Activated T-helper 1 cell treated with anti-CD3 and anti-CD28 coated beads, Interleukin-12 subunit alpha, Interleukin-12 subunit beta, Interleukin-2, Interleukin-4 antibody, amounts not matched to agents 30 ng/mL and 10 ng/mL and 1 ng/mL, durations not matched to agents 14 hours and 24 hours and 36 hours (primary cell): ENCODE measurements around the gene ADAMTS6. TPM values are rescaled to one million over a fixed set of nuclear protein-coding genes. Genes with fewer than 3 reads are reported as not detected.

Experiments used
- DNase-seq: peaks from one replicate; pipeline ENCODE4 v3.0.0; 2021; ENCODE audit warnings: low spot score
- H3K27ac Mint-ChIP-seq: one replicate; pipeline ENCODE4 v1.8.0; 2021; ENCODE audit warnings: mild to moderate bottlenecking, mixed read lengths
- H3K27me3 Mint-ChIP-seq: one replicate; pipeline ENCODE4 v1.8.0; 2022; ENCODE audit warnings: mild to moderate bottlenecking, moderate library complexity, mixed read lengths; ENCODE audit not compliant: insufficient read depth
- H3K36me3 Mint-ChIP-seq: one replicate; pipeline ENCODE4 v1.8.0; 2021; ENCODE audit warnings: low read depth, mixed read lengths
- H3K4me1 Mint-ChIP-seq: one replicate; pipeline ENCODE4 v1.8.0; 2021; ENCODE audit warnings: low read depth, mixed read lengths
- H3K4me3 Mint-ChIP-seq: one replicate; pipeline ENCODE4 v1.8.0; 2021; ENCODE audit warnings: mild to moderate bottlenecking, moderate library complexity, mixed read lengths
- H3K9me3 Mint-ChIP-seq: one replicate; pipeline ENCODE4 v1.8.0; 2021; ENCODE audit warnings: mixed read lengths
- intact Hi-C: fragments of 100-400 bp; cut with micrococcal nuclease; formaldehyde crosslinking; loops from one replicate; pipeline ENCODE4 v1.15.1; 2024
- total RNA-seq: library from RNA; stranded (reverse); gene quantifications from 2 replicates; pipeline ENCODE4 v1.2.3, GENCODE V29; 2022

Gene ADAMTS6
- total RNA-seq, 1 donor from 2014 or later, result 0.86 TPM

GRCh38 chr5:65451436-65451835 is 30.3 kb downstream of the ADAMTS6 start:
- Mint-ChIP-seq H3K27ac (no peak overlapping the region), H3K9me3 (no peaks in the 10 kb centered on the region), H3K4me3 (no peak overlapping the region), H3K27me3 (peaks cover 2% of the 10 kb centered on the region), H3K36me3 (no peaks in the 10 kb centered on the region), H3K4me1 (no peaks in the 10 kb centered on the region)
- no peak for DNase-seq
- intact Hi-C loops, result no loop called here

- Mint-ChIP-seq H3K36me3 (no peaks in the 10 kb centered on the region), H3K4me1 (no peaks in the 10 kb centered on the region), H3K4me3 (no peak overlapping the region), H3K9me3 (no peaks in the 10 kb centered on the region), H3K27ac (no peak overlapping the region), H3K27me3 (no peaks in the 10 kb centered on the region)
- intact Hi-C loops, result no loop called here
- no peak for DNase-seq
Measured at GRCh38 chr5:65446682-65447081, 35.0 kb downstream of the ADAMTS6 start.

GRCh38 chr5:65441800-65442199 is 39.9 kb downstream of the ADAMTS6 start:
- Mint-ChIP-seq H3K36me3 (no peaks in the 10 kb centered on the region), H3K27me3 (peaks cover 3% of the 10 kb centered on the region), H3K27ac (no peak overlapping the region), H3K4me3 (no peak overlapping the region), H3K9me3 (no peaks in the 10 kb centered on the region), H3K4me1 (no peaks in the 10 kb centered on the region)
- DNase-seq, result no peak
- intact Hi-C loops, result no loop called here

- Mint-ChIP-seq H3K9me3 (no peaks in the 10 kb centered on the region), H3K27ac (no peak overlapping the region), H3K36me3 (no peaks in the 10 kb centered on the region), H3K4me3 (no peak overlapping the region), H3K27me3 (peaks cover 3% of the 10 kb centered on the region), H3K4me1 (no peaks in the 10 kb centered on the region)
- intact Hi-C loops, result no loop called here
- no peak for DNase-seq
Measured at GRCh38 chr5:65440456-65440855, 41.3 kb downstream of the ADAMTS6 start.

- Mint-ChIP-seq H3K27ac (no peak overlapping the region), H3K9me3 (no peaks in the 10 kb centered on the region), H3K4me3 (no peak overlapping the region), H3K36me3 (no peaks in the 10 kb centered on the region), H3K4me1 (no peaks in the 10 kb centered on the region), H3K27me3 (no peaks in the 10 kb centered on the region)
- DNase-seq, result no peak
- intact Hi-C loops, result no loop called here
Measured at GRCh38 chr5:65434122-65434521, 47.6 kb downstream of the ADAMTS6 start.

- H3K36me3 Mint-ChIP-seq, result no peaks in the 10 kb centered on the region
- H3K4me1 Mint-ChIP-seq, result no peaks in the 10 kb centered on the region
- no peaks in the 10 kb centered on the region for H3K9me3 Mint-ChIP-seq
- DNase-seq, result no peak
- no peaks in the 10 kb centered on the region for H3K27me3 Mint-ChIP-seq
- no peak overlapping the region for H3K27ac Mint-ChIP-seq
- intact Hi-C loops, result no loop called here
- no peak overlapping the region for H3K4me3 Mint-ChIP-seq
Measured at GRCh38 chr5:65426656-65427055, 55.1 kb downstream of the ADAMTS6 start.

GRCh38 chr5:65423623-65424022 is 58.1 kb downstream of the ADAMTS6 start:
- Mint-ChIP-seq H3K4me1 (no peaks in the 10 kb centered on the region), H3K27me3 (no peaks in the 10 kb centered on the region), H3K36me3 (no peaks in the 10 kb centered on the region), H3K27ac (no peak overlapping the region), H3K9me3 (peaks cover 6% of the 10 kb centered on the region), H3K4me3 (no peak overlapping the region)
- intact Hi-C loops, result no loop called here
- no peak for DNase-seq

- H3K27ac Mint-ChIP-seq, result no peak overlapping the region
- no peak overlapping the region for H3K4me3 Mint-ChIP-seq
- no peaks in the 10 kb centered on the region for H3K4me1 Mint-ChIP-seq
- H3K36me3 Mint-ChIP-seq, result no peaks in the 10 kb centered on the region
- H3K9me3 Mint-ChIP-seq, result peaks cover 16% of the 10 kb centered on the region
- intact Hi-C loops, result no loop called here
- no peaks in the 10 kb centered on the region for H3K27me3 Mint-ChIP-seq
- DNase-seq, result no peak
Measured at GRCh38 chr5:65418661-65419060, 63.1 kb downstream of the ADAMTS6 start.

GRCh38 chr5:65413822-65414221 is 67.9 kb downstream of the ADAMTS6 start:
- H3K4me1 Mint-ChIP-seq, result no peaks in the 10 kb centered on the region
- no peak overlapping the region for H3K4me3 Mint-ChIP-seq
- H3K27ac Mint-ChIP-seq, result no peak overlapping the region
- H3K36me3 Mint-ChIP-seq, result no peaks in the 10 kb centered on the region
- intact Hi-C loops, result no loop called here
- no peak for DNase-seq
- H3K27me3 Mint-ChIP-seq, result no peaks in the 10 kb centered on the region
- peaks cover 12% of the 10 kb centered on the region for H3K9me3 Mint-ChIP-seq

- Mint-ChIP-seq H3K9me3 (peaks cover 9% of the 10 kb centered on the region), H3K36me3 (no peaks in the 10 kb centered on the region), H3K27ac (no peak overlapping the region), H3K4me1 (no peaks in the 10 kb centered on the region), H3K27me3 (no peaks in the 10 kb centered on the region), H3K4me3 (no peak overlapping the region)
- intact Hi-C loops, result no loop called here
- no peak for DNase-seq
Measured at GRCh38 chr5:65412842-65413241, 68.9 kb downstream of the ADAMTS6 start.

GRCh38 chr5:65411356-65411755 is 70.4 kb downstream of the ADAMTS6 start:
- H3K4me3 Mint-ChIP-seq, result no peak overlapping the region
- H3K9me3 Mint-ChIP-seq, result peaks cover 5% of the 10 kb centered on the region
- intact Hi-C loops, result no loop called here
- no peak for DNase-seq
- no peaks in the 10 kb centered on the region for H3K36me3 Mint-ChIP-seq
- no peaks in the 10 kb centered on the region for H3K27me3 Mint-ChIP-seq
- H3K4me1 Mint-ChIP-seq, result no peaks in the 10 kb centered on the region
- H3K27ac Mint-ChIP-seq, result no peak overlapping the region

GRCh38 chr5:65395526-65396155 is 86.1 kb downstream of the ADAMTS6 start:
- H3K27ac Mint-ChIP-seq, result no peak overlapping the region

GRCh38 chr5:65394087-65394486 is 87.6 kb downstream of the ADAMTS6 start:
- intact Hi-C loops, result no loop called here
- H3K36me3 Mint-ChIP-seq, result no peaks in the 10 kb centered on the region
- H3K27ac Mint-ChIP-seq, result no peak overlapping the region
- H3K4me3 Mint-ChIP-seq, result no peak overlapping the region
- no peaks in the 10 kb centered on the region for H3K27me3 Mint-ChIP-seq
- no peak for DNase-seq
- H3K9me3 Mint-ChIP-seq, result no peaks in the 10 kb centered on the region
- H3K4me1 Mint-ChIP-seq, result no peaks in the 10 kb centered on the region

More at GRCh38 chr5:65395526-65396155, 86.1 kb downstream of the ADAMTS6 start:
- Mint-ChIP-seq H3K9me3 (no peaks in the 10 kb centered on the region), H3K36me3 (no peaks in the 10 kb centered on the region), H3K27me3 (no peaks in the 10 kb centered on the region), H3K4me3 (no peak overlapping the region), H3K4me1 (no peaks in the 10 kb centered on the region)
- no peak for DNase-seq
- intact Hi-C loops, result no loop called here

- DNase-seq, result no peak
- no peaks in the 10 kb centered on the region for H3K36me3 Mint-ChIP-seq
- no peaks in the 10 kb centered on the region for H3K4me1 Mint-ChIP-seq
- no peaks in the 10 kb centered on the region for H3K27me3 Mint-ChIP-seq
- H3K9me3 Mint-ChIP-seq, result no peaks in the 10 kb centered on the region
- intact Hi-C loops, result no loop called here
- no peak overlapping the region for H3K4me3 Mint-ChIP-seq
- H3K27ac Mint-ChIP-seq, result no peak overlapping the region
Measured at GRCh38 chr5:65391591-65391990, 90.1 kb downstream of the ADAMTS6 start.
